SIG-M5 treated with dmso at 0.1 percent for 504 hours (cell line): ENCODE results near the gene KIFAP3.
"Not testable (repeated sequence)": the region's sequence is repeated elsewhere in the genome, so short reads cannot be mapped to it uniquely, and the experiment has no call there.

Experiments used
- DNase-seq: peaks from one replicate; lab custom pipeline; 2025; ENCODE audit not compliant: unreplicated experiment; lab: John Stamatoyannopoulos, UW

Gene KIFAP3

DNA sequence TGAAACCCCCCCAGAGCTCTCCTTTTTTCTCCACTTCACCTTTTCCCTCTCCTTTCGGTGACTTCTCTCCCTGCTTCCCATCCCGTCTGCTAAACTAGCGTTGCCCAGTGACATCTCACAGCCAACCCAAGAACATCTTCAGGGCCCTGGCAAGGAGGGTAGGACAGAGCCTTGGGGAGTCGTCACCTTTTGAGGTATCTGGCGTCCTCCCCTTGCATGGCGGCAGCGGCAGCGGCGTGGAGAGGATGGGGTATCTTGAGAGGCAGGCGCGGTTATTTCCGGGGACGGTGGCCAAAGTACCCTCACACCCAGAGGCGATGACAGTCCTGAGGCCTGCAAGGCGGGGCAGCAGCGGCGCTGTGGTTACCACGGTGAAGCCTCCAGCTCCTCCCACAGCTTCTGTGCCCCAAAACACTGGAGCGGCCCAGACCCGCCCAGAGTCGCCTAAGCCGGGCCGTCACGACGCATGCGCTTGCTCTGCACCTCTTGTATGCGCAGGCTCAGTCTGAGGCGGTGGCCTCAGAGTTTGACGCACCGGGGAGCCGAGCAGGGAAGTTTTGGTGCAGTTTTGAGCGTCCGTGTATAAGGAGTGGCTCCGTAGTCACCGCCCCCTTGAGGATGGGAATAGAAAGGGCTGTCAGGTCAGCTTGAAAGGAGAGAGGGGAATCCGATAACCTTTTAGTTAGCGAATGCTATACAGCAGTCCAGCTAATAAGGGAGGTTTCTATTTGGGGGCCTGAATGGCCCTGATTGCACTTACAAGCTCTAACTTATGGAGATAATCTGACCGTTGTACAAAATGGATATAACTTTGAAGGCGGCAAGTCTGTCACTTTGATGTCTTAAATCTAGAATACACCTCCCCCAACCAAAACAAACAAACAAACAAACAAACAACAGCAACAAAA lies at the start of gene KIFAP3:
KIFAP3 (minus strand) TSS at position 446 of the 908 bp plus-strand sequence; CDS start at position 218, 228 bp downstream.
- DNase-seq = peak; percentile 99

DNA sequence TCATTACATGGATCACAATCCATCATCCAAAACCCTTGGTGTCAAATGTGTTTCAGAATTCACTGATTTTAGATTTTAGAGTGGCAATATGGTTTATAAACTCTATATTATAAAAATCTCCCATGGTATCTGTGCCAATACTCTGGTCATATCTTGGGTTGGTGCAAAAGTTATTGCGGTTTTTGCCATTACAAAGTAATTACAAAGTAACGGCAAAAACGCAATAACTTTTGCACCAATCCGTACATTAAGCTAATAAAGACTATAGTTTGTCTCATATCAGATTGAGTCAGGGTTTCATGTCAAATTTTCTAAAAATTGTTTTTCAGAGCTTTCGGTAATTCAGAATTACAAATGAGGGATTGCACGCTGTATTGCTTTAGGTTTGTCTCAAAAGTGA lies 47.9 kb upstream of the KIFAP3 start:
- DNase-seq = no peak

- peak; percentile 27 for DNase-seq
Observed at GRCh38 chr1:170114906-170115305, 40.4 kb upstream of the KIFAP3 start.

DNA sequence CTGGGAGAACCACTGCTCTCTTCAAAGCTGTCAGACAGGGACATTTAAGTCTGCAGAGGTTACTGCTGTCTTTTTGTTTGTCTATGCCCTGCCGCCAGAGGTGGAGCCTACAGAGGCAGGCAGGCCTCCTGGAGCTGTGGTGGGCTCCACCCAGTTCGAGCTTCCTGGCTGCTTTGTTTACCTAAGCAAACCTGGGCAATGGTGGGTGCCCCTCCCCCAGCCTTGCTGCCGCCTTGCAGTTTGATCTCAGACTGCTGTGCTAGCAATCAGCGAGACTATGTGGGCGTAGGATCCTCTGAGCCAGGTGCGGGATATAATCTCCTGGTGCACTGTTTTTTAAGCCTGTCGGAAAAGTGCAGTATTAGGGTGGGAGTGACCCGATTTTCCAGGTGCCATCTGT lies 38.6 kb upstream of the KIFAP3 start:
- not testable (repeated sequence) for DNase-seq

- no peak for DNase-seq
Observed at GRCh38 chr1:170097449-170097948, 23.0 kb upstream of the KIFAP3 start.

GRCh38 chr1:170096806-170097340 lies 22.4 kb upstream of the KIFAP3 start:
- no peak for DNase-seq

DNA sequence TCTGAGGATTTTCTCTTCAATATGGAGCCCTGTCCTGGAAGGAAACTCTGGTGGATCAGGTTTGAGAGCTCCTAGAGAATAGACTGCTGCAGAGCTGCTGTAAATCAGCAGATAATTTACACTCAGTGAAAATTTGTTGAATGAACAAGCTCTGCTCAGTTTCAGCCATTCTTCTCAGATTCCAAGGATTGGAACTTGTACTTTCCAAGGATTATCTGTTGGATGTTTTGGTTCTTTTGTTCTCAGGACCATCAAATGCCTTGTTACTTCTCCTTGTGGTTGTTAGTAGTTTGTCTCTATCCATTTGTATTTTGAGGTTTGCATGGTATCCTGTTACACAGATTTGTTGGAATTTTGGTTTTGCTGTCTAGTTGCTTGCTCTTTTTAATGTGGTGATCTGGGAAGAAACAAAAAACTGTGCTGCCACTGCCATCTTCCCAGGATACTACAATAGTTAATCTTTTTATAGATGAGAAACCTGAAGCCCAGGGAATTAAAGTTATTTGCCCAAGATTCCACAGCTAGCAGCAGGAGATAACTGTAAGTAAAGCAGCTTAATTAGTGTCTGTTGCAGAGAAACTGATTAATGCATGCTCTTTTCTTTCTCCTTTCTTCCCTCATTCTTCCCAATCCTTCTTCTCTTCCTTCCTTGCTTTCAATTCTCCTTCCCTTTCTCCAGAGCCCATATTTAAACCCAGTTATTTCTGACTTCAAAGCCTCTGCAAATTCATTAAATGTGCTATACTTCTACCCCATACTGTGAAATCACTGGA lies 21.7 kb upstream of the KIFAP3 start:
- DNase-seq = no peak

DNA sequence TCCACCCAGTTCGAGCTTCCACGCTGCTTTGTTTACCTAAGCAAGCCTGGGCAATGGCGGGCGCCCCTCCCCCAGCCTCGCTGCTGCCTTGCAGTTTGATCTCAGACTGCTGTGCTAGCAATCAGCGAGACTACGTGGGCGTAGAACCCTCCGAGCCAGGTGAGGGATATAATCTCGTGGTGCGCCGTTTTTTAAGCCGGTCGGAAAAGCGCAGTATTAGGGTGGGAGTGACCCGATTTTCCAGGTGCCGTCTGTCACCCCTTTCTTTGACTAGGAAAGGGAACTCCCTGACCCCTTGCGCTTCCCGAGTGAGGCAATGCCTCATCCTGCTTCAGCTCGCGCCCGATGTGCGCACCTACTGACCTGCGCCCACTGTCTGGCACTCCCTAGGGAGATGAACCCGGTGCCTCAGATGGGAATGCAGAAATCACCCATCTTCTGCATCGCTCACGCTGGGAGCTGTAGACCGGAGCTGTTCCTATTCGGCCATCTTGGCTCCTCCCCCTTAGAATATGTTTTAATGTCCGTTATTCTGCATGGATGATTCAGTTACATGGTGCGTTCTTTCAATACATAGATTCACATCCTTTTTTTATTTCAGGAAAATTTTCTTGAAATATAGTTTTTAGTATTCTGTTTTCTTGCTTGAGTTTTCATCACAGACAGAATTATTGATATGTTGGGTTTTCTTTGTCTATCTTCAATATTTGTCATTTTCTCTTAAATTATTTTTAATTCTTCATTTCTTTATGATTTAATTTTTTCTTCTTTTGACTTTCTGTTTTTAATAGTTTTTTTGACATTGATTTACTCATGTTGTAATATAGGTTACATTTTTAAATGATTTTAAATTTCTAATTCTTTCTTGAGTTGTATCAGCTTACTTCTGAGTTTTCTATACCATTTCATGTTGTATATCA lies 20.5 kb upstream of the KIFAP3 start:
- not testable (repeated sequence) for DNase-seq

DNA sequence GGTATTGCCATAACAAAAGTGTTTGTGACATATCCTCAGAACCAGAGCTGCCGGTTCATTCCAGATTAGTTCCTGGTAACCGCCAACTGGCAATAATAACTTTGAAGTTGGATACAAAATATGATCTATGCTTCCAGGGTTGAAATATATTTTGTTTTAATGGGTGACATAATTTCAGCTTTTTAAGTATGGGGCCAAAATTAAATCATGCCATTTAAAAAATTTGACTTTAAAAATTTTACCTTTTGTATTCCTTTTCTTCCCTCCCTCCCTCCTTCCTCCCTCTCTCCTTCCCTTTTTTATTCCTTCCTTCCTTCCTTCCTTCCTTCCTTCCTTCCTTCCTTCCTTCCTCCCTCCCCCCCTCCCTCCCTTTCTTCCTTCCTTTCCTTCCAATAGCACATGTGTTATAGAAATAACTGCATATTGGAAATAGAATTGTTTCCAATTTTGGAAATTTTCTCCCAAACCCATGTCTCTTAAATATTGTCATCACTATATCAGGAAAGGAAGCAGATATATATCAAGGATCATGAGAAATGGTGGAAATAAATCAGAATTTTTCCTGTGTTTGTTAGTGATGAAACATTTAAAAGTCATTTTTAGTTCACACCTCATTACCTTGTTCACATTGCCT lies 12.0 kb upstream of the KIFAP3 start:
- DNase-seq = no peak

DNA sequence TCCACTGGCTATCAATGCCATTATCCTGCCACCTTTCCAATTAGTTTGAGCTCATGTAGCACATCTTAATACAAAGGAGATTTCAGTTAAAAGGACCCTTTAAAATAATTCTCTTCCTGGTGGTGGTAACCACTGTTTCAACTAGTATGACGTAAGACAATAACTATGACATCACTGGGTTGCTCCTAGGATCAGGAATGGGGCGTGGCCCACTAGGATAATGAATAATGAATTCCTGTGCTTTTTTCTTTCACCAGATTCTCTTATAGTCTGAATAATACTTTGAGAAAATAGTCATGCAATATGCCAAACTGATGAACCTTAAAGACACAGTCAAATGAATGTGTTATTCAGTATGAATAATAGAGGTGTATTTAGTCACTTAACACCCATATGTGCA lies 10.6 kb upstream of the KIFAP3 start:
- DNase-seq = no peak

DNA sequence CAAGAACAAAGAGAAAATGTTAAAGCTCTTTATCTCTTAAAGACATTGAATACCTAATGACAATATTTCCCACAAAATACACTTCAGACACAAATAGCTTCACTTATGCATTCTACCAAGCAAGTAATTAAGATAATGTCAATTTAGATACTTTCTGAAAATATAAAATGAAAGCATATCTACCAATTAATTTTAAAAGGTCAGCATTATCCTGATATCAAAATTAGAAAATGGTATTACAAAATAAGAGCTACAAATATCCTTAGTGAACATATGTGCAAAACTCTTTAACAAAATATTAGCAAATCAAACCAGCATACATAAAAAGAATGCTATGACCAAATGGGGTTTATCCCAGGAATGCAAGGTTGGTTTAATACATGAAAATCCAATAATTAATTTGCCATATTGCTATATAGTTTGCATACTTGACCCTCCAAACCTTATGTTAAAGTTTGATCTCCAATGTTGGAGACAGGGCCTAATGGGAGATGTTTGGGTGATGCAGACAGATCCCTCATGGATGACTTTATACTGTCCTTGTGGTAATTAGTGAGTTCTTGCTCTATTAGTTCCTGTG lies 4.2 kb upstream of the KIFAP3 start:
- DNase-seq = no peak

GRCh38 chr1:170077926-170078325 lies 3.4 kb upstream of the KIFAP3 start:
- no peak for DNase-seq

DNA sequence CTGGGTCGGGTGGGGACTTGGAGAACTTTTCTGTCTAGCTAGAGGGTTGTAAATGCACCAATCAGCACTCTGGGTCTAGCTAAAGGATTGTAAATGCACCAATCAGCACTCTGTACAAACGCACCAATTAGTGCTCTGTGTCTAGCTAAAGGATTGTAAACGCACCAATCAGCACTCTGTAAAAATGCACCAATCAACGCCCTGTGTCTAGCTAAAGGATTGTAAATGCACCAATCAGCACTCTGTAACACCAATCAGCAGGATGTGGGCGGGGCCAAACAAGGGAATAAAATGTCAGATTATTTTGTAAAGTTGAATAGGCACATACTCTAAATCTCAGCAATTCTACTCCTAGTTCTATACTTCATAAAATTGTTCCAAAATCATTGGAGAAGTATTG lies 2.5 kb upstream of the KIFAP3 start:
- not testable (repeated sequence) for DNase-seq

DNA sequence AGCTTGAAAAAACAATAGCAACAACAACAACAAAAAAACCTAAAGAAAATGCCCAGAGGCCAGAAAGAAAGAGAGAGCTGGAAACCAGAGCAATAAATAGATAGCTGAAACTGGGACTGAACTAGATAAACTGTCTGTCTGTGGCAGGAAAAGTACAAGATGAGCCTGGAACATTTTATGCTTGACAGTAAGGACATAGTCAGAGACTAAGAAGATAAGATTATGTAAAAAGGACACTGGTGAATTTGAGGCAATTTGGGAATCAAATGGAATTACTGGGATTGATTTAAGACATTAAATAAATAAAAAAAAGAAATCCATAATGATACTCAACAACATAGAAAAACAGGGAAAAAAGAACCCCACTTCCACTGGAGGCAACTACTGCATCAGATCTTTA lies 1.7 kb upstream of the KIFAP3 start:
- DNase-seq = no peak

DNA sequence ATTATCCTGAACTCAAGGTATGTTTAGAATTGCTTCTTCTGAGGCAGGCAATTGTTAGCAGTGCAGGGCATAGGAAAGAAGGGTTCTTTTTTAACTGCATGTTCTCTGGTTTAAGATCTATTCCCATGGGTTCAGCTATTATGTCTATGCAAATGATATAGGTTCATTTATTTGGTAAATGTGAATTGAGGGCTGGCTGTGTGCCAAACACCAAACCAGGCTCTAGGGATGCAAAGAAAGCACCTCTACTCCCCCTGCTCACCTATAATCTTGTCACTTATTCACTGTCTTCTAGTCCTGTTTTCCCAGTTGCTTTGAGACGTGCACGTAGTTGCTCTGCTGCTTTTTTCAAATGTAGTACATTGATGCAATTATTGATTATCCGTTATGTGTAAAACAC lies 691 bp upstream of the KIFAP3 start:
- DNase-seq = no peak

DNA sequence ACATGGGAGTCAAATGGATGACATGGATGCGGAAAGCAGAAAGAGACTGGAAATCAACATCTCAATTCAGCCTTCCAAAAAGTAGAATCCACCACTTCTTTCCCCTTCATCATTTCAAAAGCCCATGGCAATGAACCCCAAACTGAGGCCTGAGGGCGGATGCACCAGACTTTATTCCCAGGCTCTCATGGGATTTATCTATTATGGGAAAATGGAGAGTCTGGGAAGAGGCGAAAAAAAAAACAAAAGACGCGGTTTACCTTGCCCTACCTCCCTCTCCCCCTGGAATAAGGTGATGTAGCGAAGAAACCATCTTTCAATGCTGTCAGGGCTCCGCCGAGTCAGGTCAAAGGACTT lies 624 bp downstream of the KIFAP3 start:
- DNase-seq = no peak

GRCh38 chr1:170071378-170071777 lies 3.1 kb downstream of the KIFAP3 start:
- DNase-seq = no peak

GRCh38 chr1:170068923-170069322 lies 5.6 kb downstream of the KIFAP3 start:
- DNase-seq = no peak

DNA sequence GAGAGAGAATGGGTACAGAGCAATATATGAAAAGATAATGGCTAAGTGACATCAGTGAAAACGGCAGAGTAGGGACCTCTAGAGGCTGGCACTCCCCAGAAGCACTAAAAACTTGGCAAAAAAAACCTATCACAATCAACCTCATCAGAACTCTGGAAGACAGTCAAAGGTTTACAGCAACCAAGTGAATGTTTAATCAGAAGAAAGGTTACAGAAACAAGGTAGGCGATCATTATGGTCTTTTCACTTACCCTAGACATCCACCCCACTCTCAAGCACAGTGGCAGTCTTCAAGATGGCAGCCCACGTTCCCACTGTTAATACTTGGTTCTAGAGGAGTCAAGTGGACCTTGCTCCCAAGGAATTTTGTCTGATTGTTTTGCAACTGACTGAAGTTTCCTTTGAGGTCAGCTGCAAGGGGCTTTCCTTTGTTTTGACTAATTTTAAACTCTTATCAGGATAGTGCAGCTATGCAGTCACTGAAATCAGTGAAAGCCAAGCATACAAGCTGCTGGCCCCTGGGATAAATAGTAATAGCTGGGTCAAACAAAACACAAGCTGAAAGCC lies 7.2 kb downstream of the KIFAP3 start:
- no peak for DNase-seq

GRCh38 chr1:170064821-170065220 lies 9.7 kb downstream of the KIFAP3 start:
- DNase-seq = no peak
